Inflammatory macrophage treated with lipopolysaccharide for 4 hours (primary cell): ENCODE data around the gene MEIKIN.
A peak's percentile ranks its signal among the peaks of the same experiment; 100 is the strongest.
"Not testable (repeated sequence)": the region's sequence is repeated elsewhere in the genome, so short reads cannot be mapped to it uniquely, and the experiment has no call there.

Experiments
- DNase-seq: peaks from one replicate; pipeline ENCODE4 v3.0.0-alpha.2; 2020

Gene MEIKIN

GRCh38 chr5:131899686-131900085 lies 45.8 kb downstream of the MEIKIN start:
- DNase-seq, result no peak

- no peak for DNase-seq
These were observed 61.5 kb downstream of the MEIKIN start for GRCh38 chr5:131883984-131884383.

- no peak for DNase-seq
These were observed 65.8 kb downstream of the MEIKIN start for GRCh38 chr5:131879705-131880104.

GRCh38 chr5:131877873-131878272 lies 67.6 kb downstream of the MEIKIN start:
- no peak for DNase-seq

DNA sequence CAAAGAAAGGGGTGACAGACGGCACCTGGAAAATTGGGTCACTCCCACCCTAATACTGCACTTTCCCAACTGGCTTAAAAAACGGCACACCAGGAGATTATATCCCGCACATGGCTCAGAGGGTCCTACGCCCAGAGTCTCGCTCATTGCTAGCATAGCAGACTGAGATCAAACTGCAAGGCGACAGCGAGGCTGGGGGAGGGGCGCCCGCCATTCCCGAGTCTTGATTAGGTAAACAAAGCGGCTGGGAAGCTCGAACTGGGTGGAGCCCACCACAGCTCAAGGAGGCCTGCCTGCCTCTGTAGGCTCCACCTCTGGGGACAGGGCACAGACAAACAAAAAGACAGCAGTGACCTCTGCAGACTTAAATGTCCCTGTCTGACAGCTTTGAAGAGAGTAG lies 74.2 kb downstream of the MEIKIN start:
- DNase-seq, result not testable (repeated sequence)

GRCh38 chr5:131867524-131867923 lies 77.9 kb downstream of the MEIKIN start:
- no peak for DNase-seq

DNA sequence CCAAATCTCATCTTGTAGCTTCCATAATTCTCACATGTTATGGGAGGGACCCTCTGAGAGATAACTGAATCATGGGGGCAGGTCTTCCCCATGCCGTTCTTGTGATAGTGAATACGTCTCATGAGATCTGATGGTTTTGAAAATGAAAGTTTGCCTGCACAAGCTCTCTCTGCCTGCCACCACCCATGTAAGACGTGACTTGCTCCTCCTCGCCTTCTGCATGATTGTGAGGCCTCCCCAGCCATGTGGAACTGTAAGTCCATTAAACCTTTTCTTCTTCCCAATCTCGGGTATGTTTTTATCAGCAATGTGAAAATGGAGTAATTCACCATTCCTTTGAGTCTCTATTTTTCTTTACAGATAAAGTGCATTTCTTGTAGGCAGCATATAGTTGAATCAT lies 81.8 kb downstream of the MEIKIN start:
- no peak for DNase-seq

GRCh38 chr5:131857388-131857787 lies 88.1 kb downstream of the MEIKIN start:
- DNase-seq, result no peak

GRCh38 chr5:131855452-131855851 lies 90.0 kb downstream of the MEIKIN start:
- DNase-seq, result no peak

DNA sequence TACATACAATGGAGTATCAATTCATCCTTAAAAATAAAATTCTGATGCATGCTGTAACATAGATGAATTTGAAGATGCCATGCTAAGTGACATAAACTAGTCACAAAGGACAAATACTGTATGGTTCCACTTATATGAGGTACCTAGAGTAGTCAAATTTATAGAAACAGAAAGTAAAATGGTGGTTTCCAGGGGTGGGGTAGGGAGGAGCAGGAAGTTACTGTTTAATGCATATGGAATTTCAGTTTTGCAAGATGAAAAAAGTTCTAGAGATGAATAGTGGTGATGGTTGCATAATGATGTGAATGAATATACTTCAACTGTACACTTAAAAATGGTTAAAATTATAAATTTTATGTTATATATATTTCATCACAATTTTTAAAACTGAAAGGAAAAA lies 91.3 kb downstream of the MEIKIN start:
- peak; percentile 81 for DNase-seq

DNA sequence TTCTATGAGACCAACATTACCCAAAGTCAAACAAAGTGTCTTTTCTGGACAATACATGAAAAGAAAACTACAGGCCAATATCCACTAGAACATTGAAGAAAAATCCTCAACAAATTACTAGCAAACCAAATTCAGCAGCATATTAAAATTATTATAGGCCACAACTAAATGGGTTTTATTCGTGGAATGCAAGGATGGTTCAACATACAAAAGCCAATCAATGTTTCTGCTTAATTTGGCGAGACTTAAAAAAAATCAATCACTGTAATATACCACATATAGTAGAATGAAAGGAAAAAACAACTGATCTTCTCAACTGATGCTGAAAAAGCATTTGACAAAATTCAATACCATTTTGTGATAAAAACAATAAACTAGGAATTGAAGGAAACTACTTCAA lies 96.8 kb downstream of the MEIKIN start:
- DNase-seq, result no peak

GRCh38 chr5:131846536-131846935 lies 98.9 kb downstream of the MEIKIN start:
- DNase-seq, result no peak

DNA sequence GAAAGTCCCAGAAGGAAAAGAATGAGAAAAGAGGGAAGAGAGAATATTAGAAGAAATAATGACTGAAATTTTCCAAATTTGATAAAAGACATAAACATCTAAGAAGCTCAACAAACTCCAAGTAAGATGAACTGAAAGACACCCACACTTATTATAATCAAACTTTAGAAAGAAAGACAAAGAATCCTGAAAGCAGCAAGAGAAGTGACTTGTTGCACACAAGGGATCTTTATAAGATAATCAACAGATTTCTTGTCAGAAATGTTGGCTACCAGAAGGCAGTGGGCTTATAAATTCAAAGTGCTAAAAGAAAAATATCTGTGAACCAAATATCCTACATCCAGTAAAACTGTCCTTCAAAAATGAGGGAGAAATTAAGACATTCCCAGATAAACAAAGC lies 99.6 kb downstream of the MEIKIN start:
- DNase-seq, result no peak

DNA sequence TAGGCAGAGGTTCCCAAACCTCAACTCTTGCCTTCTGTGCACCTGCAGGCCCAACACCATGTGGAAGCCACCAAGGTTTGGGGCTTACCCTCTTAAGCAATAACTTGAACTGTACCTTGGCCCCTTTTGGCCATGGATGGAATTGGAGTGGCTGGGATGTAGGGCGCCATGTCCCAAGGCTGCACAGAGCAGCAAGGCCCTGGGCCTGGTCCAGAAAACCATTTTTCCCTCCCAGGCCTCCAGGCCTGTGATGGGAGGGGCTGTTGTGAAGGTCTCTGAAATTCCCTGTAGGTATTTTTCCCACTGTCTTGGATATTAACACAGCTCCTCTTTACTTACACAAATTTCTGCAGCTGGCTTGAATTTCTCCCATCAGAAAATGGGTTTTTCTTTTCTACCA lies 102.5 kb downstream of the MEIKIN start:
- DNase-seq, result not testable (repeated sequence)

DNA sequence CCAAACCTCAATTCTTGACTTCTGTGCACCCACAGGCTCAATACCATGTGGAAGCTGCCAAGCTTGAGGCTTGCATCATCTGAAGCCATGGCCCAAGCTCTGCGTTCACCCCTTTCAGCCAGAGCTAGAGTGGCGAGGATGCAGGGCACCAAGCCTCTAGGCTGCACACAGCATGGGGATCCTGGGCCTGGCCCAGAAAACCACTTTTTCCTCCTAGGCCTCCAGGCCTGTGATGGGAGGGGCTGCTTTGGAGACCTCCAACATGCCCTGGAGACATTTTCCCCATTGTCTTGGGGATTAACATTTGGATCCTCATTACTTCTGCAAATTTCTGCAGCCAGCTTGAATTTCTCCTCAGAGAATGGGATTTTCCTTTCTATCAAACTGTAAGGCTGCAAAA lies 112.8 kb downstream of the MEIKIN start:
- not testable (repeated sequence) for DNase-seq

DNA sequence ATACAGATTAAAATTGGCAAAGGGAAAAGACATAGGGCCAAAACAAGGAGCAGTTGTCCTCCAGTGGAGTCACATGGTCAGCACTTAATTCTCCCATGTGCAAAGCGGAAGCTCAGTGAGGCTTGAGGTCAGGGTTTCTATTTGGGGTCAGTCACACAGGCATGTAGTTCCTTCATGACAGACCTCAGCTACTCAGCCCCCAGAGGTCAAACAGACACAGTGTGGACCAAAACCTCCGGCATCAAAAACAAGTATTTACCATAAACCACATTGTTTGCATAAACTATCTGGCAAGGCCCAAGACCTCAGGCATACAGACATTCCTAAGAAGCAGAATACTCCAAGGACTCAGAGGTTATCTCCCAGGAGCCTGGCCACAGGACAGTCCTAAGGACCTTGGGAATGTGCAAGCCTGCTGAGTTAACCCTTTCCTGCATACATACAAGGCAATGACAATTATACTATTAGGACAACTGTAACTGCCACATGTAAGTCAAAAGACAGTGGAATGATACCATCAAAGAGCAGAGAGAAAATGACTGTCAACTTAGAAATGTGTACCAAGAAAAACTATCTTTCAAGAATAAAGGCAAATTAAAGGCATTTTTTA lies 120.0 kb downstream of the MEIKIN start:
- DNase-seq, result no peak

- DNase-seq, result no peak
These were observed 120.8 kb downstream of the MEIKIN start for GRCh38 chr5:131824631-131825030.

- DNase-seq, result no peak
These were observed 124.2 kb downstream of the MEIKIN start for GRCh38 chr5:131821221-131821620.

GRCh38 chr5:131818001-131818724 lies 127.3 kb downstream of the MEIKIN start:
- no peak for DNase-seq

DNA sequence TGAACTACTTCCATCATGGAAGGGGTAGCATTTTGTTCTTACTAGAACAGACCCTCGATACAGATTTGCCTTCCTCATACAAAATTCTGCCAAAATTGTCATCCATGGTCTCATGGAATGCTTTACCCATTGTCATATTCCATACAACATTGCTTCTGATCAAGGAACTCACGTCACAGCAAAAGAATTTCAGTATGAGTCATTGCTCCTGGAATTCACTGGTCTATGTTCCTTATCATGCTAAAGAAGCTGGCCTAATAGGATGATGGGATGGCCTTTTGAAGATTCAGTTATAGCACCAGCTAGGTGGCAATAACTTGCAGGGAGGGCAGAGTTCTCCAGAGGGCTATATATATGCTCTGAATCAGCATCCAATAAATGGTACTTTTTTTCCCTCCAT lies 130.5 kb downstream of the MEIKIN start:
- no peak for DNase-seq

- DNase-seq, result no peak
These were observed 132.9 kb downstream of the MEIKIN start for GRCh38 chr5:131812371-131813160.

DNA sequence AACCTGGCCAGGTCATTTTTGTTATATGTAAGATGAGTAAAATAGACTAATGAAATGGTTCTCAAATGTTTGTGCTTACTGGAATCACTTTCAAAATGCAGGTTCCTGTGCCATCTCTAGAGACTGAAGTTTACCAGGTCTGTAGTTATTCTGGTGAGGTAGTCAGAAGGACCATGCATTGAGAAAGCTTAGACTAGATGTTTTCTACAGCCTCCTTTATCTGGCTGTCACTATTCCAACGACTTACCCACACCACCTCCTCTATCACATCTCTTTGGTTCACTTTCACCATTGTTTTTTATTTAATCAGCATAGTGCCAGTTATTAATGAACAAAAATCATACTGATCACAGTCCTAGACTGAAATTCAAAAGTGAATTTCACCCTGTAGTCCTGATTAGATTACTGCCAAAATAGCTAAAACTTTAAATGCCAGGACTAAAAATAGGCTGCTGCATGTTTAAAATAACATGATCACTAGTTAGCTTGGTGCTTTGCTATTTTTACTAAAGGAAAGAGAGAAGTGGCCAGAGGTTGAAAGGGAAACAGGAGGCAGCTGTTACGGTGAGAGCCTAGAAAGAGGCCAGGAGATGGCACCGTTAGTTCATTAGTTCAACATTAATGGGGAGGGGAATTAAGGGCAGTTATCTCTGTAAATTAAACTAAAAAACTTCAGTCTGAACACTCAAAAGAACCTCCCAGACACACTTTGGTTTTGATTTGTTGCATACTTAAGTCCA lies 134.8 kb downstream of the MEIKIN start:
- DNase-seq, result no peak
